Panc1 (cell line): ENCODE measurements around the gene ATP9A.

ENCODE experiments used
- POLR2AphosphoS5 ChIP-seq: IDR thresholded peaks from 2 replicates; pipeline ENCODE4 v1.6.1; 2012; ENCODE audit warnings: mild to moderate bottlenecking, low read depth, low read length, moderate library complexity
- SIN3A ChIP-seq: IDR thresholded peaks from 2 replicates; pipeline ENCODE4 v1.6.1; 2012; ENCODE audit warnings: low read depth, mild to moderate bottlenecking, low read length, moderate library complexity, borderline replicate concordance; ENCODE audit not compliant: insufficient read depth
- TF ChIP-seq, protein P1 (sequence below): fragments of 450-650 bp; IDR thresholded peaks from 2 replicates; pipeline ENCODE4 v1.5.1; 2017; ENCODE audit warnings: mild to moderate bottlenecking
- TF ChIP-seq, protein P2 (sequence below), 2 experiments: IDR thresholded peaks; 2 replicates each; pipeline ENCODE4 v1.6.1; 2011 to 2012; ENCODE audit warnings: low read depth in 2 of 2, control low read depth in 1 of 2, low read length in 1 of 2, mild to moderate bottlenecking in 1 of 2, moderate library complexity in 1 of 2; ENCODE audit not compliant: insufficient read depth in 1 of 2

DNA sequence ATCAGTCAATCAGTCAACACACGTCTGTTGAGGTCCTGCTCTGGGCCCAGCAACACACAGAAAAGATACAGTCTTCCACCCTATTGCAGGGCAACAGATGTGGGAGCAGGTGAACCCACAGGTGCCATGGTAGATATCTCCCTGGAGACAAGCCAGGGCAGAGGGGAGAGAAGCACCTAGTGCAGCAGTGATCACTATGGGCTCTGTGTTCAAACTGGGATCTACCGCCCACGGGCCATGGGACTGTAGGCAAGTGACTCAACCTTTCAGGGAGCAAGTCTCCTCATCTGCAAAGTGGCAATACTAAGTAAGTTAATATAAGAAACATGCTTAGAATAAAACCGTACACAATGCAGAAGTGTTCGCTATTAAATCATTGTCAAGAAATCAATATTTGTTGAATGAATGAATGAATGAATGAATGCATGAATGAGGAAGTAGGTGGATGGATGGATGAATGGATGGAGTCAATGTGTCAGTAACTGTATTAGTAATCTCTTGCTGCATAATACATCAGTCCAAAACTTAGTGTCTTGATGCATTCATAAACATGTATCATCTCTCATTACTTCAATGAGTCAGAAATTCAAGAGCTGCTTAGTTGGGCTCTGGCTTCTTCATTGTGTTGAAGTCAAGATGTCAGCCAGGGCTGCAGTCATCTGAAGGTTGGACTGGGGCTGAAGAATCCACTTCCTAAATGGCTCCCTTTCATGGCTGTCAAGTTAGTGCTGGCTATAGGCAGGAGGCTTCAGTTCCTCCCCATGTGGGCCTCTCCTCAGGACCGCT, 193.7 kb downstream of the ATP9A start:
- TF ChIP-seq POLR2AphosphoS5 (no peak), SIN3A (no peak)
- TF ChIP-seq, protein P1, sequence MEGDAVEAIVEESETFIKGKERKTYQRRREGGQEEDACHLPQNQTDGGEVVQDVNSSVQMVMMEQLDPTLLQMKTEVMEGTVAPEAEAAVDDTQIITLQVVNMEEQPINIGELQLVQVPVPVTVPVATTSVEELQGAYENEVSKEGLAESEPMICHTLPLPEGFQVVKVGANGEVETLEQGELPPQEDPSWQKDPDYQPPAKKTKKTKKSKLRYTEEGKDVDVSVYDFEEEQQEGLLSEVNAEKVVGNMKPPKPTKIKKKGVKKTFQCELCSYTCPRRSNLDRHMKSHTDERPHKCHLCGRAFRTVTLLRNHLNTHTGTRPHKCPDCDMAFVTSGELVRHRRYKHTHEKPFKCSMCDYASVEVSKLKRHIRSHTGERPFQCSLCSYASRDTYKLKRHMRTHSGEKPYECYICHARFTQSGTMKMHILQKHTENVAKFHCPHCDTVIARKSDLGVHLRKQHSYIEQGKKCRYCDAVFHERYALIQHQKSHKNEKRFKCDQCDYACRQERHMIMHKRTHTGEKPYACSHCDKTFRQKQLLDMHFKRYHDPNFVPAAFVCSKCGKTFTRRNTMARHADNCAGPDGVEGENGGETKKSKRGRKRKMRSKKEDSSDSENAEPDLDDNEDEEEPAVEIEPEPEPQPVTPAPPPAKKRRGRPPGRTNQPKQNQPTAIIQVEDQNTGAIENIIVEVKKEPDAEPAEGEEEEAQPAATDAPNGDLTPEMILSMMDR, result no peak
- TF ChIP-seq, protein P2, sequence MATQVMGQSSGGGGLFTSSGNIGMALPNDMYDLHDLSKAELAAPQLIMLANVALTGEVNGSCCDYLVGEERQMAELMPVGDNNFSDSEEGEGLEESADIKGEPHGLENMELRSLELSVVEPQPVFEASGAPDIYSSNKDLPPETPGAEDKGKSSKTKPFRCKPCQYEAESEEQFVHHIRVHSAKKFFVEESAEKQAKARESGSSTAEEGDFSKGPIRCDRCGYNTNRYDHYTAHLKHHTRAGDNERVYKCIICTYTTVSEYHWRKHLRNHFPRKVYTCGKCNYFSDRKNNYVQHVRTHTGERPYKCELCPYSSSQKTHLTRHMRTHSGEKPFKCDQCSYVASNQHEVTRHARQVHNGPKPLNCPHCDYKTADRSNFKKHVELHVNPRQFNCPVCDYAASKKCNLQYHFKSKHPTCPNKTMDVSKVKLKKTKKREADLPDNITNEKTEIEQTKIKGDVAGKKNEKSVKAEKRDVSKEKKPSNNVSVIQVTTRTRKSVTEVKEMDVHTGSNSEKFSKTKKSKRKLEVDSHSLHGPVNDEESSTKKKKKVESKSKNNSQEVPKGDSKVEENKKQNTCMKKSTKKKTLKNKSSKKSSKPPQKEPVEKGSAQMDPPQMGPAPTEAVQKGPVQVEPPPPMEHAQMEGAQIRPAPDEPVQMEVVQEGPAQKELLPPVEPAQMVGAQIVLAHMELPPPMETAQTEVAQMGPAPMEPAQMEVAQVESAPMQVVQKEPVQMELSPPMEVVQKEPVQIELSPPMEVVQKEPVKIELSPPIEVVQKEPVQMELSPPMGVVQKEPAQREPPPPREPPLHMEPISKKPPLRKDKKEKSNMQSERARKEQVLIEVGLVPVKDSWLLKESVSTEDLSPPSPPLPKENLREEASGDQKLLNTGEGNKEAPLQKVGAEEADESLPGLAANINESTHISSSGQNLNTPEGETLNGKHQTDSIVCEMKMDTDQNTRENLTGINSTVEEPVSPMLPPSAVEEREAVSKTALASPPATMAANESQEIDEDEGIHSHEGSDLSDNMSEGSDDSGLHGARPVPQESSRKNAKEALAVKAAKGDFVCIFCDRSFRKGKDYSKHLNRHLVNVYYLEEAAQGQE (IDR thresholded peaks at IDR 0.05; ENCODE audit: insufficient read depth in 1 of 2, low read depth in 2 of 2, low read length in 1 of 2), result no peak
